Activated CD8-positive, alpha-beta memory T cell treated with anti-CD3 and anti-CD28 coated beads, Interleukin-2, amount 50 U/mL, for 1 hour (primary cell): ENCODE data around the gene FAM13A.
"Not testable (repeated sequence)": the region's sequence is repeated elsewhere in the genome, so short reads cannot be mapped to it uniquely, and the experiment has no call there.

ENCODE experiments used
- DNase-seq: peaks from one replicate; pipeline ENCODE4 v3.0.0-alpha.2; 2020; ENCODE audit errors: extremely low read depth

FAM13A gene

DNA sequence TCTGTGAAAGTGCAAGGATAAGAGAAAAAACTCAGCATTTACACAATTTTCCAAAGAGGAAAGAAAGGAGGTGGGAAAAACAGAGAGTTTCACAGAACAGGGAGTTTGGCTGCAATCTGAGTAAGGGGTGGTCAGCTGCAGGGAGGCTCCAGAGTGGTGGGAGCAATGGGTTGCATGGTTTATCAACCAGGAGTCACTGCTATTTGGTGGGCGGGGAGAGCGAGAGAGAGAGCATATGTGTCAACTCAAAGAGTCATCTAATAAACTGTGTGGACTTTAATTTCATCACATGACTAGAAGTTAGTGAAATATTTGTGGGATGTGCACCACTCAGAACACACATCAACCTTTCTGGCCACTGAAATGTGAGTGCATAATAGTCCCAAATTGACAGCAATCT is 94.6 kb downstream of the FAM13A start:
- DNase-seq, result no peak

DNA sequence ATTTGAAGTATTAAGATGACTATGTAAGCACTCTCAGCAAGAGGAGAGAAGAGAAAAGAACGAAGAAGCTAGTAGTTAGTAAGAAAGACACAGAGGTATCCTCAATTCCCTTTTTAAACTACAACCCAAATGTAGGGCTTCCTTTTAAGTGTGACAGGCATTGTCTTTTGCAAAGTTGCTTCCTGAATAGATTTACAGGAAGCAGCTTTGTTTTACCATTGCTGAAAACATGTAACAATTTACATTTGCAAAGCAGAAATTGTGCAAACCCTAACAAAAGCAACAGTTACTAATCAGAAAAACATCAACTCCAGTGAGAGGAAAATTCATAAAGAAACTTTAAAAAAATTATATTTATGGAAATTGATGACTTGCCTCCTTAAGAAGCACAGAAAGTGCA is 96.4 kb downstream of the FAM13A start:
- DNase-seq, result no peak

DNA sequence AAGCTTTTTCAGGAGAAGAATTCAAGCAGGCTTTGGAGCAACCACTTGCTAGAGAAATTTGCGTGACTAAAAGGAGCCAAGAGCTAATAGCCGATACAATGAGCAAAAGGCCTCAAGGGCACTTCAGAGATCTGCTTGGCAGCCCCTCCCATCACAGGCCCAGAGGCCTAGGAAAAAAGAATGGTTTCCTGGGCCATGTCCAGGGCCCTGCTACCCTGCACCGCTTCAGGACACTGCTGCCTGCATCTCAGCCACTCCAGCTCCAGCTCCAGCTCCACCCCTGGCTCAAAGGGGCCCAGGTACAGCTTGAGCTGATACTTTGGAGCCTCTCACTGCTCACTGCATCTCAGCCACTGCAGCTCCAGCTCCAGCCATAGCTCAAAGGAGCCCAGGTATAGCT is 98.9 kb downstream of the FAM13A start:
- no peak for DNase-seq

DNA sequence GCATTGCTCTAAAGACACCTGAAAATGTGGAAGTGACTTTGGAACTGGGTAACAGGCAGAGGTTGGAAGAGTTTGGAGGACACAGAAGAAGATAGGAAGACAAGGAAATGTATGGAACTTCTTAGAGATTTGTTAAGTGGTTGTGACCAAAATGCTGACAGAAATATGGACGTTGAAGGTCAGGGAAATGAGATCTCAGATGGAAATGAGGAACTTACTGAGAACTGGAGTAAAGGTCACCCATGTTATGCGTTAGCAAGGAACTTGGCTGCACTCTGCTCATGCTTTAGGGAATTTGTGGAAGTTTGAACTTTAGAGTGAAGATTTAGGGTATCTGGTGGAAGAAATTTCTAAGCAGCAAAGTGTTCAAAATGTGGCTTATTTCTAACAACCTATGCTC is 99.4 kb downstream of the FAM13A start:
- DNase-seq, result no peak

DNA sequence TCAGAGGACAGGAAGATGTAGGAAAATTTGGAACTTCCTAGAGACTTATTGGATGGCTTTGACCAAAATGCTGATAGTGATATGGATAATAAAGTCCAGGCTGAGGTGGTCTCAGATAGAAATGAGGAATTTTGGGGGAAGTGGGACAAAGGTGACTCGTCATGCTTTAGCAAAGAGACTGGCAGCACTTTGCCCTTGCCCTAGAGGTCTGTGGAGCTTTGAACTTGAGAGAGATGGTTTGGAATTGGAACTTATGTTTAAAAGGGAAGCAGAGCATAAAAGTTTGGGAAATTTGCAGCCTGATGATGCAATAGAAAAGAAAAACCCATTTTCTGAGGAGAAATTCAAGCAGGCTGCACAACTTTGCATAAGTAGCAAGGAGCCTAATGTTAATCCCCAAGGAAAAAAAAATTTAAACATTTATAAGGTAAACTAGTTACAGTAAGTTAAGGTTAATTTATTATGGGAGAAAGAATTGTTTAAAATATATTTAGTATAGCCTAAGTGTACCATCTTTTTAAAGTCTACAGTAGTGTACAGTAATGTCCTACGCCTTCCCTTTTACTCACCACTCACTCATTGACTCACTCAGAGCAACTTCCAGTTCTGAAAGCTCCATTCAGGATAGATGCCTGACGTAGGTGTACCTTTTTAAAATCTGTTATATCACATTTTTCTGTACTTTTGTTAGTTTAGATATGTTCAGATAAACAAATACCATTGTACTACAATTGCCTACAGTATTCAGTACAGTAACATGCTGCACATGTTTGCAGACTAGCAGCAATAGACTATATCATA is 101.2 kb downstream of the FAM13A start:
- no peak for DNase-seq

DNA sequence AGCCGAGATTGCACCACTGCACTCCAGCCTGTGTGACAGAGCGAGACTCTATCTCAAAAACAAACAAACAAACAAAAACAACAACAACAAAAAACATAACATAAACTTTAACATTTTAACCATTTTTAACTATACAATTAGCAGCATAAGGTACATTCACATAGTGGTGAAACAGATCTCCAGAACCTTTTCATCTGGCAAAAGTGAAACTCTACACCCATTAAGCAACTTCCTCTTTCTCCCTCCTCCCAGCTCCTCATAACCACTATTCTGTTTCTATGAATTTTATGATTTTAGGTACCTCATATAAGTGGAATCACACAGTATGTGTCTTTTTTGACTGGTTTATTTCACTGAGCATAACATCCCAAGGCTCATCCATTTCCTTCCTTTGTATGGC is 103.6 kb downstream of the FAM13A start:
- DNase-seq, result no peak

DNA sequence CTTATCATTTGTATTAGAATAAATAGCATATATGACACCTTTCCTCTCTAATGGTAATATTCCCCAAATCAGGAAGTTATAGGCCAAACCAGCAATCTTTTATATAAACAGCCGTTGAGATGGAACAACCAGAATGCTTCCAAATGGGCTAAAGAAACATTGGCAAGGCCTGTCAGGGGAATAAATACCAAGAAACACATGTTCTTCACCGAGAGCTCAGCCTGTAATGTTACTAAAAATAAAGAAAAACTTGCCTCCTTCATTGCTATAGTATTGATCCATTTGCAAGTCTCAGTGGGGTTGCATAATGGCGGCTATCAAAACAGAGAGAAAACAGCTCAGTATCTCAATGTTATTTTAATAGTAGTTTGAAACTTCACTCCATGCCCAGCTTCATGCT is 104.9 kb downstream of the FAM13A start:
- DNase-seq, result no peak

DNA sequence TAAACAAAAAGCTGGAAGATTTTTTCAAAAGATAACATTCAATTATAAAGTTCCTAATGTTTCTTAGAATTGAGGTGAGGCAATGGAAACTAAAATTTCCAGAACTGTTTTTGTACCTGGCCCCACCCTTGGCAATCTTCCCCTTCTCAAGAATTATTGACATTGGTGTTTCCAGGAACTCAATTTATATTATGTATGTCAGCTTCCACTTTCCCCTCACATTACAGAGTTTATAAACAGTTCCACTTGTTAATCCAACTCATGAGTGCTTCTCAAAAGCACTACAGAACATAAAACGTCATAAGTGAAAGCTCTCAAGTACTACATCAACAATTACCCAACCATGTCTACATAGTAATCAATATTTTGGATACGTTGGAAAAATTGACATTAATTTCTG is 107.4 kb downstream of the FAM13A start:
- DNase-seq, result no peak

DNA sequence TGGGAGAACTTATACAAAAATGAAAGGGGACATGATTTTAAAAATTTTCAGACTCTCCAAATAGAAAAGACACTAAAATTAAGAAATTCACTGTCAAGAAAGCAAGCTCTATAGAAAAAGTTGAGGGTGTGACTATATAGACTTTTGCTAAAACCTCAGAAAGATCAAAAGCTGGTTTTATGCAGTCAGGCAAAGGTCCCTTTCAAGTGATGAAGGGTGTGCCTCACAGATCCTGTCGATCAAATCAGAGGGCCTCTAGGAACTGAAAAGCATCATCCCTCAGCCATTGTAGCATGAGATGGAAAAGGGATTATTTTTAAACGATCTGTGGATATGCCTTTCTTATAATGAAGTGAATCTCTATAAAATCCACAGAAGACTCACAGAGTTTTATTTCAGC is 116.5 kb downstream of the FAM13A start:
- no peak for DNase-seq

DNA sequence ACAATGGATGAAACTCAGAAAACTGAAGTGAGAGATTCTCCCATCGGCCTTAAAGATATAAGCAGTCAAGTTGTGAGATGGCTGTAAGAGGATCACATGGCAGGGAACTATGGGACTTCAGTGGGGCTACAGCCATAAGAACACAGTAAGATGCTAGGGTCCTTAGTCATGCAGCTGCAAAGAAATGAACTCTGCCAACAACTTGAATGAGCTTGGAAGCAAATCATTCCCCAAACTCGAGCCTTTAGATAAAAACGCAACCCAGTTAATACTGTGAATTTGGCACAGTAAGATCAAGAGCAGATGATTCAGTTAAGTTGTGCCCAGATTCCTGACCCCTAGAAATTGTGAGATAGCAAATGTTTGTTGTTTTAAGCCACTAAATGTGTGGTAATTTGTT is 117.3 kb downstream of the FAM13A start:
- DNase-seq, result no peak

DNA sequence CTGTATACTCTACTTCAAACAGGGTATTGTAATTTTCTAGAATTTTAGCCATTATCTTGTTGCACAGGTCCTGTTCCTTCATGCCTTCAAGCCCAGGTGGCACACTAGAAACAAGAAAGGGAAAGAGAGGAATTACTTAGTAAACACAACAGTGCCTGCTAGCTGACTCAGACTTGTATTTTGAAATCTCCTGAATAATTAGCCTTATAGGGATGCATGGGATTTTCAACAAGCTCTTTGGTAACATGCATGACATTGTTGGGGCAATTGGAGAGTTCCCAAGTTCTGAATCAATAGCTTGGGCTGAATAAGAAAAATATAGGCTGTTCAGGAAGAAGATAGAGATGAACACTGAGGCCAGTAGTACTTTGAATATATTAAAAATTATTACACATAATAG is 118.8 kb downstream of the FAM13A start:
- DNase-seq, result no peak

DNA sequence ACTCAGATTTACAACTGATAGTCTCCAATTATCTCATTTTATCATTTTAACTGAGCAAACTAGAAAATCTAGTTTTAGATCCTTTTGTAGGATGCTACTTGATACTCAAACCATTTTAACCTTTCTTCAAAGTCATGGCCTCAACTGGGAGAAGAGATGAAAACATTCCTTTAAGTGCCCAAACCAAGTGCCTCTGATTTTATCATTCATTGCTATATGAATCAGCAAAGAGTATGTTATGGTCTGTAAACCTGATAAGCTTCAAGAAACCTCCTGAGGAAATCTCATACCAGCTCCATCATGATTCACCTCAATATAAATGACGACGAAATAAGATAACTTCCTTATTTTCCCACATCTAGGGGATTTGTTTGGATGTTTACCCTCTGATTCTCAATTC is 119.9 kb downstream of the FAM13A start:
- DNase-seq, result no peak

DNA sequence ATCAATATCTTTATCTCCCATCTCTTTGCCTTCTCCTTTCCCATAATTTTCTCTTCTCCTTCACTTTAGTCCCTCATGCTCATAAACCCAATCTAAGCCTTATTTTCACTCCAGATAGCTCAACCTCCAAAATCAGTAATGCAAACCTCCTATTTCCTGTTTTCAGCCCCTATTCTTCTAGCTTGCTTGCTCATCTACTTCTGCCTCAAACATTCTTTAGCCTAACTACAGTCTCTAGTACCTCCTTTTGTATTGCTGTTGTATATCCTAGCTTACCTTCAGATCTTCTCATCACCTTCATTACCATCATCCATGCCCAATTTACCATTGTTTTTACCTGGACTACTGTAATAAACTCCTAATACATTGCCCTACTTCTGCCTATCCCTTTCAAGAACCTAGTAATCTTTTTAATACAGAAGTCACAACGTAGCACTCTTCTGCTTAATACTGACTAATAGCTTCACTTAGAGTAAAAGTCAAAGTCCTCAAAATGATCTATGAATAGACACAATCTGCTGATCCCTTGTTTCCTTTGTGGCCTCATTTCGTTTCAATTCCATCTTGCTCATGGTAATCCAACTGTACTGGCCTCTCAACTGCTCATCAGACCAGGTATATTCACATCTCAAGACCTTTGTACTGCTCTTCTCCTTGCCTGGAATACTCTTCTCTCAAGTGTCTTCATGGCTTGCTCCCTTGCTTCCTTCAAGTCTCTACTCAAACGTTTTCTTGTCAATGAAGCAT is 123.4 kb downstream of the FAM13A start:
- no peak for DNase-seq

DNA sequence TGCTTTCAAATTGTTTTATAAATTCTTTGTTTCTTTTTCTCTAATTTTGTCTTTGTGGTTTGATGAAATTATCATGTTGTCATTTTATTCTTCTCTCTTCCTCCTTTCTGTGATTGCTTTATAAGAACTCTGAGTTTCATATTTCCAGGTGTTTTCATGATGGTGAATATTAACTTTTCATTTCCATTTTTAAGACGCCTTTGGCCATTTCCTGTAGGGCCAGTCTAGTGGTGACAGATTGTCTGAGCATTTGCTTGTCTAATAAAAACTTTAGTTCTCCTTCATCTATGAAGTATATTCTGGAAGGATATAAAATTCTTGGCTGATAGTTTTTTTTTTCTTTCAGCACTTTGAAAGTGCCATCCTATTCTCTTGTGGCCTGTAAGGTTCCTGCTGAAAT is 128.1 kb downstream of the FAM13A start:
- DNase-seq, result no peak

DNA sequence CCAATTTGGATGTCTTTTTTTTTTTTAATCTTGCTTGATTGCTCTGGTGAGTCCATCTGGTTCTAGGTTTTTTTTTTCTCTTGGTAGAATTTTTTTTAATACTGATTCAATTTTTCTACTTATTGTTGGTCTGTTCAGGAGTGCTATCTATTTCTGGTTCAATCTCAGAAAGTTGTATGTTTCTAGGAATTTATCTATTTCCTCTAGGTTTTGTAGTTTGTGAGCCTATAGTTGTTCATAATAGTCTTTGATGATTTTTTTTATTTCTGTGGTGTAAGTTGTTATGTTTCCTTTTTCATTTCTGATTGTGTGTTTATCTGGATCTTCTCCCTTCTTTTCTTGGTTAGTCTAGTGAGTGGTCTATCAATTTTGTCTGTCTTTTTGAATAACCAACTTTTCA is 129.6 kb downstream of the FAM13A start:
- no peak for DNase-seq

DNA sequence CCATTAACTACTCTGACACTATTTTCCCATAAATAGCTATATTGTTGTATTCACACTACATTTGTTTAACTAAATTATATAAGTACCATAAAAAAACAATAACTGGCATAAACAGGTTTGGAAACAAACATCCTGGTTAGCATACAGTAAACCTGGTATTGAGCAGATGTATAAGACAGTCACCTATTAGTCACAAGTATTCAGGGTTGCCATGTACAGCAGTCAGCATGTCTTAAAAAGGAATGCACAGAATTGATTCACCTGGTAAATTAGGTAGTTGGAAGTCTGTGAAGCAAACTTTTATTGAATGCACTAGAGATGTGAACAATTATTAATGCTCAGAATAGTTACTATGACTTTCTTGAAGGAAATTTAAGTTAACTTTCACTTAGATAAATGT is 137.9 kb downstream of the FAM13A start:
- DNase-seq, result no peak

DNA sequence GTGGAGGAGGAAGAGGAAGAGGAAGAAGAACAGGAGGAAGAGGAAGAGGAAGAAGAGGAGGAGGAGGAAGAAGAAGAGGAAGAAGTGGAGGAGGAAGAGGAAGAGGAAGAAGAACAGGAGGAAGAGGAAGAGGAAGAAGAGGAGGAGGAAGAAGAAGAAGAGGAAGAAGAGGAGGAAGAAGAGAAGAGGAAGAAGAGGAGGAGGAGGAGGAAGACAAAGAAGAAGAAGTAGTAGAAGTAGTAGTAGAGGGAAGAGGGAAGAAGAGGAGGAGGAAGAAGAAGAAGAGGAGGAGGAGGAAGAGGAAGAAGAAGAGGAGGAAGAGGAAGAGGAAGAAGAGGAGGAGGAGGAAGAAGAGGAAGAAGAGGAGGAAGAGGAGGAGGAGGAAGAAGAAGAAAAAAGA is 143.8 kb downstream of the FAM13A start:
- not testable (repeated sequence) for DNase-seq

DNA sequence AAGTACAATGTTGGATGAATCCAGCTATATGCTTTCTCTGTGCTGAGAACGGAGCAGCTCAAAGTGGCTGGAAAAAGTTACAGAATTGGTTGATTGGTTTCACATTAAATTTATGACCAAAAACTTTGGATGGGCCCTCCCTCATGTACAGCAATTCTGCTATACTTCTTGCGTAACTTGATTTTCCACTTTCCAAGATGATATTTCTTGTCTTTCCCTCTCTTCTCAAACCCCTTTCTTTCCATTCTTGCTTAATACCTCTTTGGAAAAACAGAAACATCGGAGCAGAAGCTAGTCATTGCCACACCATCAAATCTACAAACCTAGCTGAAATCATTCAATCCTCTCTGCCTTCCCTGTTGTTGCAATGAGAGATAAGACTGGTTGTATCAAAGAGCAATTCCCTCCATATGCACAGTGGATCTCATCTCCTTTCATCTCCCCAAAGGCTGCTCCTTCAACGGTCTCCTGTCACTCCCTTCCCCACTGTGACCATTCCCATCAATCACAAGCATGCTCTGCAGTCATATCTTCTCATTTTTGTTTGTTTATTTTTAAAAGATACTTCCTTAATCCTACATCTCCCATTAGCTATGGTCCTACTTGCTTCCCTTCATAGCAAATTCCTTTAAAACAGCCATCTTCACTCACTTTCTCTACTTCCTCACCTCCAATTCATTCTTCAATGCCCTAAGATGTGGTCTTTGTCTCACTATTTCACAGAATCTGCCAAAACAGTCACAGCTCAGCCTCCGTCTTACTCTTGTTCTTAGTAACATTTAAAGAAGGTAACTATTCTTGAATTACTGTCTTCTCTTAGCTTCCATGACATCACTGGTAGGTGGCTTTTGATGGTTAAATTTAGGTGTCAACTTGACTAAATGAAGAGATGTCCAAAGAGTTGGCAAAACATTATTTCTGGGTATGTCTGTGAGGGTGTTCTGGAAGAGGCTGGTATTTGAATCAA is 145.5 kb downstream of the FAM13A start:
- DNase-seq, result no peak

DNA sequence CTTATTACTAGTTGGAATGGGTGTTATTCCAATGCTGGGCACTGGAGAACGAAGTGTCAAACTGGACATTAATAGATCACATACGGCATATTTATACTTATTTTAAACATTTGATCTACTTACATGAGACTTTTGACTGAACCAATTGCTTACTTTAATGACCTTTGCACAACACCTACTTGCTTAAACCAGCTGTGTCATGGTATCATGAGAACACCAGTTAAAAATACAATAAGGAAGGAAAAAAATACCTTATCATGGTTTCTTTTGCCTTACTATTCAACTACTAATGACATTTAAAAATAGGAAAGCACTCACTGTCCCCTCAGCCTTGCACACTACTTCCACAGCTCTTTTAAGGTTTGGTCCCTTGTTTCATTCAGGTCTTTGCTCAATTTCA is 146.9 kb downstream of the FAM13A start:
- DNase-seq, result no peak

DNA sequence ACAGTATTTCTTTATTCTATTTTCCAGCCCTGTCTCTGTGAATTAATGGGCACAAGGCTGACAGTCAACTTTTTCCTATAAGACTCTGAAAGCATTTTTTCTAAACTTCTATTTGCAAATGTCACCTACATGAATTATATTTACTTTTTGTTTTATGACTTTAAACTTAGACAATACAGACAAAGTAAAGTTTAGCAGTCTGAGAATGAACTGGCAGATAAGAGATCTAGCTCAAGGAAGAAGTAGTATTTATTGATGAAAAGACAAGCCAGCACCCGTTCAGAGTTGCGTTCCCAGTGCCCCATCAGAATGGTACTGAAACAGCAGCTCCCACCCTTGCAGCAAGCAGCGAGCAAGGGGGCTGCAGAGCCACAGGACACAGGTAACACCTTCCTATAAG is 148.5 kb downstream of the FAM13A start:
- no peak for DNase-seq

DNA sequence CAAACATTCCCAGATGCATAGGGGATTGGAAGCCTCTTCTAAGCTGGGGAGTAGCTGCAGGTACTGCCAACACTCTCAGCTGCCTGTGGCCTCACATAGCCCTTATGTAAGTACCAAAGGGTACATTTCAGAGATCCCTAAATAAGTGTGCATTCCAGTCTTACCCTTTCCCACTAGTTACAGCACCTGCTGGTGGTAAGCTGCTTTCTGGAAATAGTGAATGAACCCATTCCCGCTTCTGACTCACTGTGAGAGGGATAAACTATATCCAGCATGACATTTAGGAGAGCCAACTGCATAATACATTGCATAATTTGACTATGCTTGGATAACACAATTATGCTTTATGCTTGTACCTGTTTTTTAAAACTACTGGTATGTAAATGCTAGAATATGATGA is 149.0 kb downstream of the FAM13A start:
- DNase-seq, result no peak

DNA sequence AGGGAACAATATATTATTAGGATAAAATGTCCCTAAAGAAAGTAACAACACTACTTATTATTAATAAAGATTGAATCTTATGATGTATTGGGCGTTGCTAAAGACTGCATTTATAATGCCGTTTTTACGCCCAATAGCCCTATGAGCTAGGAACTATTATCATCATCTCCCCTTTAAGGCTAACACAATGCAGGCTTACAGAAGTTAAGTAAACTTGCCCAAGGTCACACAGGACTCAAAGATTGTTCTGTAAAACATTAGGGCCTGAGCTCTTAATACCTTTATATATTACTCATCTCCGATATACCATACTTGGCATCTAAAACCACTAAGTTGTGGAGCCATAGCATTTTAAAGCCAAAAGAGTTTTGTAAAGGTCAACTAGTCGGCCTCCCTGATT is 149.5 kb downstream of the FAM13A start:
- DNase-seq, result no peak
